ENCODE data around the gene CCN5. TPM values are rescaled to one million over a fixed set of nuclear protein-coding genes. Genes with fewer than 3 reads are reported as not detected.

Gene CCN5
- total RNA-seq, 1 experiment from 2014 or later, result 0.37 TPM

- Mint-ChIP-seq H3K27me3 (ENCODE audit: low read depth) (no peaks in the 10 kb centered on the region), H3K36me3 (no peaks in the 10 kb centered on the region), H3K9me3 (peaks cover 5% of the 10 kb centered on the region; the same call in 1 of the 2 replicates), H3K4me1 (peaks cover 22% of the 10 kb centered on the region), H3K27ac (no peak overlapping the region), H3K4me3 (no peak overlapping the region)
- no peak for DNase-seq (ENCODE audit: low spot score)
- ATAC-seq, result no peak
- POLR2A ChIA-PET, result no interaction called here
- CTCF ChIA-PET, result no interaction called here
- TF ChIP-seq PREB (CRISPR knock-in tag; IDR thresholded peaks at IDR 0.05; ENCODE audit: borderline replicate concordance) (no peak), AFF4 (CRISPR knock-in tag; IDR thresholded peaks at IDR 0.05; ENCODE audit: borderline replicate concordance) (no peak), EMX1 (CRISPR knock-in tag; IDR thresholded peaks at IDR 0.05) (no peak), JUN (CRISPR knock-in tag; IDR thresholded peaks at IDR 0.05) (no peak), PRRX2 (CRISPR knock-in tag; IDR thresholded peaks at IDR 0.05) (no peak), SP1 (CRISPR knock-in tag; conservative IDR thresholded peaks at IDR 0.05) (no peak), CREB1 (CRISPR knock-in tag; IDR thresholded peaks at IDR 0.05) (no peak), ZNF281 (CRISPR knock-in tag; IDR thresholded peaks at IDR 0.05) (no peak), NR2C2 (CRISPR knock-in tag; IDR thresholded peaks at IDR 0.05) (no peak), ERG (CRISPR knock-in tag; IDR thresholded peaks at IDR 0.05) (no peak), ZNF396 (CRISPR knock-in tag; IDR thresholded peaks at IDR 0.05; ENCODE audit: borderline replicate concordance) (no peak), E2F4 (CRISPR knock-in tag; IDR thresholded peaks at IDR 0.05; ENCODE audit: borderline replicate concordance, low read depth) (no peak), NR3C1 (CRISPR knock-in tag; conservative IDR thresholded peaks at IDR 0.05; ENCODE audit: low read depth) (no peak), ATF6 (CRISPR knock-in tag; IDR thresholded peaks at IDR 0.05) (no peak), ARID4B (CRISPR knock-in tag; IDR thresholded peaks at IDR 0.05; ENCODE audit: borderline replicate concordance) (no peak), TCF7 (CRISPR knock-in tag; IDR thresholded peaks at IDR 0.05; ENCODE audit: low read depth) (no peak), STAT6 (CRISPR knock-in tag; conservative IDR thresholded peaks at IDR 0.05; ENCODE audit: low read depth) (no peak), GTF2I (CRISPR knock-in tag; conservative IDR thresholded peaks at IDR 0.05) (no peak)
Observed at GRCh38 chr20:44698351-44698750, 16.8 kb upstream of the CCN5 start.
